UCSD-AML1 (cell line): ENCODE data around the gene RIPOR3.
"Not testable (repeated sequence)": the region's sequence is repeated elsewhere in the genome, so short reads cannot be mapped to it uniquely, and the experiment has no call there.

Source experiments
- DNase-seq: peaks from one replicate; lab custom pipeline; 2025; ENCODE audit not compliant: unreplicated experiment; lab: John Stamatoyannopoulos, UW

The RIPOR3 gene

DNA sequence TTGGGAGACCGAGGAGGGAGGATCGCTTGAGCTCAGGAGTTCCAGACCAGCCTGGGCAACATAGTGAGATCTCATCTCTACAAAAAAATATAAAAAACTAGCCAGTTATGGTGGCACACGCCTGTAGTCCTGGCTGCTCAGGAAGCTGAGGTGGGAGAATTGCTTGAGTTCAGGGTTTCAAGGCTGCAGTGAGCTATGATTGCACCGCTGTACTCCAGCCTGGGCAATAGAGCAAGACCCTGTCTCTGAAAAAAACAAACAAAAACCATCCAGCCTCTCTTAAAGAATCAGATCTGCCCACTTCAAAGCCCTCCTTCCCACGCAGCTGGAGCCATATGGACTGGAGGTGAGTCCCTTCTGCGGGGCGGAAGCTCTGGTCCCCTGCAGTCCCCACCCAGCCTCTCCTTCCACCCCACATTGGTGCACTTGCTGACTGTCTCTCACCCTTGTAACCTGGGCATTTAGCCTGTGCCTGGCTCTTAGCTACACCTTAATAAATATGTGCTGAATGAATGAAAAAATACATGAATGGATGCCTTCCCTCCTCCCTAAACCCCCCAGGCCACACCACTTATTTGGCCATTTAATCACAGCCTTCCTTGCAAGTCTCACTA, 32.9 kb upstream of the RIPOR3 start:
- DNase-seq, result no peak

DNA sequence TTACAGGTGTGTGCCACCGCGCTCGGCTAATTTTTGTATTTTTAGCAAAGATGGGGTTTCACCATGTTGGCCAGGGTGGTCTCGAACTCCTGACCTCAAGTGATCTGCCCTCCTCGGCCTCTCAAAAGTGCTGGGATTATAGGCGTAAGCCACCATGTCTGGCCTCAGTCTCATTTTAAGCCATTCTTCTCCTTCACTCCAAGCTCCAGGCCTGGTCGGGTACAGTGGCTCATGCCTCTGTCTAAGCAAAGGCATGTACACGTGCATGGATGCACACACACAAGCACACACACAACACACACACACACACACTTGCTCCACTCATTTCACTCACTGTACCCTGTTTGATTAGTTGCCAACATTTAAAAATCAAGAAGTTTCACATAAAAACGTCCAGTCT, 32.3 kb upstream of the RIPOR3 start:
- no peak for DNase-seq

DNA sequence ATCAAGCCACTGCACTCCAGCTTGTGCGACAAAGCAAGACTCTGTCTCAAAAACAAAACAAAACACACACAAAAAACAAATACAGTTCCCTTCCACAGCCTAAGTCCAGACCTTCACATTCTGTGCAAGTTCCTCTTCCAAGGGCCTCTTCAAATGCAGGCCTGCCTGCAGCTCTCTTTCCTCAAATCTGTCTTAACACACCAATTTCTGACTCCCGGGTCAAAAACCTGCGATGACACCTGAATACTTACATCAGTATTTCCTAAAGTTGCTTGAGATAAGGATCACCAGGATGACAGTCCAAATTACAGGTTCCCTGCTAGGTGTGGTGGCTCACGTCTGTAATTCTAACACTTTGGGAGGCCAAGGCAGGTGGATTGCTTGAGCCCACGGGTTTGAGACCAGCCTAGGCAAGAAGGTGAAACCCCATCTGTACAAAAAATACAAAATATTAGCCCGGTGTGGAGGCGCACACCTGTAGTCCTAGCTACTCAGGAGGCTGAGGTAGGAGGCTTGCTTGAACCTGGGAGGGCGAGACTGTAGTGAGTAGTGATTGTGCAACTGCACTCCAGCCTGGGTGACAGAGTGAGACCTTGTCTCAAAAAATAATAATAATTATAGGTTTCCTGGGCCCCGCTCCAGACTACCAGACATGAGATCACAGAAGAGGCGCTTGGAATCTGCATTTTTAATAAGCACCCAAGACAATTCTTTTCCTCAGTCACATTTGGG, 31.2 kb upstream of the RIPOR3 start:
- no peak for DNase-seq

DNA sequence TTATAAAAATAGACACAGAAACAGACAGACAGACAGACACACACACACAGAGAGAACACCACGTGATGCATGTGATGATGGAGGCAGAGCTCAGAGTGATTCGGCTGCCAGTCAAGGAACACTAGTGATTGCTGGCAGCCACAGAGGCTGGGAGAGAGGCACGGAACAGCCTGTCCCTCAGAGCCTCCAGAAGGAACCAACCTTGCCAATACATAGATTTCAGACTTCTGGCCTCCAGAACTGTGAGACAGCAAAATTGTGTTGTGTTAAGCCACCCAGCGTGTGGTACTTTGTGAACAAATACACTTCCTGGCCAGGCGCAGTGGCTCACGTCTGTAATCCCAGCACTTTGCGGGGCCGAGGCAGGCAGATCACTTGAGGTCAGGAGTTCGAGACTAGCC, 30.5 kb upstream of the RIPOR3 start:
- DNase-seq, result no peak

DNA sequence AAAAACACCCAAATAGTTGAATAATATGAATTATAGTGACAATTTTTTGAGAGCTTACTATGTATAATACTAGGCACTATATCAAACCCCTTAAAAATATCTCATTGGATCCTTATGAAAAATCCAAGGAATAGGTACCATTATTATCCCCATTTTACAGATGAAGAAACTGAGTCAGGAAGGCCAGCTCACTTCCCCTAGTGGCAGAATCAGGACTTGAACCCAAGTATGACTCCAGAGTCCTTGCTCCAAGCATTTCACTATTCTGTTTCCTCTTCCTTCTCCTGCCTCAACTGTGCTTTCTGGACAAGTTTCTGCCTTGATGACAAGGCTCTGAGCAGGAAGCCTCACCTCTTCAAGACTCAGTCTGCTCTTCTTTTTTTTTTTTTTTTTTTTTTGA, 29.2 kb upstream of the RIPOR3 start:
- DNase-seq, result no peak

DNA sequence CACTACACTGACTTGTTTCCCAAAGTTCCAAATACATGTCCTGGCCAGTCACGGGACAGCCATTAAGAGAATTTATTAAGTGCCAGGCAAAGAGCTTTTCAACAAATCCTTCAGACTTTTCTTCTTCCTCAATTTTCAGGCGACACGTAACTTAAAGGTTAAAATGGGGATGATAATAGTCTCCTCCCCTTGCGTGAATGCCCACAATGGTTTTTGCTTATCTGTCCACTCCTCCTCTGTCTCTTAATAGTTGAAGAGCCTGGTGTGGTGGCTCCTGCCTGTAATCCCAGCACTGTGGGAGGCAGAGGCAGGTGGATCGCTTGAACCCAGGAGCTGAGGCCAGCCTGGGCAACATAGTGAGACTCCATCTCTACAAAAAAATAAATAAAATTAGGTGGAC, 28.7 kb upstream of the RIPOR3 start:
- no peak for DNase-seq

DNA sequence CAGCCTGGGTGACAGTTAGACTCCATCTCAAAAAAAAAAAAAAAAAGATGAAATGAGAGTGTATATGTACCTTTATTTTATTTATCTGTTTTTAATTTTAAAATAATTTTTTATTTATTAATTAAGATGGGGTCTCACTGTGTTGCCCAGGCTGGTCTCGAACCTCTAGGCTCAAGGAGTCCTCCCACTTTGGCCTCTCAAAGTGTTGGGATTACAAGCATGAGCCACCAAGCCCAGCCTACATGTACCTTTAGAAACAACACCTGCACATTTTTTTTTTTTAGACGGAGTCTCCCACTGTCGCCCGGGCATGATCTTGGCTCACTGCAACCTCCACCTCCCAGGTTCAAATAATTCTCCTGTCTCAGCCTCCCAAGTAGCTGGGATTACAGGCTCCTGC, 28.0 kb upstream of the RIPOR3 start:
- DNase-seq, result no peak

DNA sequence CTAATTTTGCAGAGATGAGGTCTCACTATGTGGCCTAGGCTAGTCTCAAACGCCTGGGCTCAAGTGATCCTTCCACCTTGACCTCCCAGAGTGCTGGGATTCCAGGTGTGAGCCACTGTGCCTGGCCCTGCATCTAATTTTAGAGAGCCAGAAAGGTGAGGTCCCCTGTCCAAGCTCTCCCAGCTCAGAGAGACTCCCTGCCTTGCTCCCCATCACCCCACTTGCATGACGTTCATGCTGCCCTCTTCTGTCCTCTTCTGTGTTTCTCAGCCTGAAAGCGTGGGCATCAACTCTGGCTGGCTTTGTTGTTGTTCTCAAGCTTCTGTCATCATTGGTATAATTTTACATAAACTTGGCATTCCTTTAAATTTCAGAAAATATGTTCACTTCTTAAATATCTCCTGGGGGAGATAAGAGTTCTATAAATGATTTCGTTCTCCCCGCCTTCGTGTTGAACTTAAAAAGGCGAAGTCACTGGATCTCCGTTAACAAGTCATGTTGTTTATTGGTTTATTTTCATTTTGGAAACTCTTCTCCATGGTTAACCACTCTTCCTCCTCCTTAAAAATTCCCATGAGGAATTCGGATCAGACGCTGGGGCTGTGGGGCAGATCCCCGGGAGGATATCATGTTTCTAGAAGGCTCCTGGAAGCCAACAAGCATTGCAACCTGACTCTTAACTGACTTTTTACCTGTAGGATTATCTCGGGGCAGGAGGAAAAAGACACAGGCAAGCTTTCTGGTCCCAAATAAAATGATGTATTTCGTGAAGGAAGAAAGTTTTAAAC, 26.8 kb upstream of the RIPOR3 start:
- DNase-seq, result no peak

DNA sequence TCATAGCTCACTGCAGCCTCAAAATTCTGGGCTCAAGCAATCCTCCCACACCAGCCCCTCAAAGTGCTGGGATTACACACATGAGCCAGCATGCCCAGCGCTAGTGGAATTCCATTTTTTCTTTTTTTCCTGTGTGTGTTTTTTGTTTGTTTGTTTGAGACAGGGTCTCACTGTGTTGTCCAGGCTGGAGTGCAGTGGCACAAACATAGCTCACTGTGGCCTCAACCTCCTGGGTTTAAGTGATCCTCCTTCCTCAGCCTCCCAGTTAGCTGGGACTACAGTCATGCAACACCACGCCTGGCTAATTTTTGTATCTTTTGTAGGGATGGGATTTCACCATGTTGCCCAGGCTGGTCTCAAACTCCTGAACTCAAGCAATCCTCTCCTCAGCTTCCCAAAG, 26.0 kb upstream of the RIPOR3 start:
- no peak for DNase-seq

DNA sequence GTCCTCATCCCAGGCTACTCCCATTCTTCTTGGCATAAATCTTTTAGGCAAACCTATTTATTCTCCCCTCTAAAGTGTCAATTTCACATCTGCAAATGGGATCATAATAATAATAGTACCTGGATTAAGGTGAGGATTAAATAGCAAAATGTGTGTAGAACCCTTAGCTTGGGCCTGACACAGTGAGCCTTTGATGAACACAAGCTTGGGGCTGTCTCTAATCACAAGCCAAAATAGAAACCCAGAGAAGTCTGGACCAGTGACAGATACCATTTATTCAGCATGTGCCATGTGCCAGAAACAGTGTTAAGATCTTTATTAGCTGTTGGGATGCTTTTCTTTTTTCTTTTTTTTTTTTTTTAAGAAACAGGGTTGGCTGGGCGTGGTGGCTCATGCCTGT, 25.2 kb upstream of the RIPOR3 start:
- DNase-seq, result no peak

DNA sequence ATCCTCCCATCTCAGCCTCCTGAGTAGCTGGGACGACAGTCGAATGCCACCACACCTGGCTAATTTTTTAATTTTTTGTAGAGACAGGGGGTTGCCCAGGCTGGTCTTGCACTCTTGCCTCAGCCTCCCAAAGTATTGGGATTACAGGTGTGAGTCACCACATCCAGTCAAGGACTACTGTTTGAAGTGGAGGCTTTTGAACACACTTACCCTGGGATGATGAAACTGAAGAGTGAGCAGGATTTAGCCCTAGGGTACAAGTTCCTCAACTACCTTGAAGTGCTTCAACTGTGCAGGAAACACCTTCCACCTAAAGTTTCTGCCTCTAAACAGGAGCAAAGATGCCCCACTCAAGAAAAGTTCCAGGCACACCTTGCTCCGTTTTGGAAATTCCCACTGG, 24.4 kb upstream of the RIPOR3 start:
- no peak for DNase-seq

DNA sequence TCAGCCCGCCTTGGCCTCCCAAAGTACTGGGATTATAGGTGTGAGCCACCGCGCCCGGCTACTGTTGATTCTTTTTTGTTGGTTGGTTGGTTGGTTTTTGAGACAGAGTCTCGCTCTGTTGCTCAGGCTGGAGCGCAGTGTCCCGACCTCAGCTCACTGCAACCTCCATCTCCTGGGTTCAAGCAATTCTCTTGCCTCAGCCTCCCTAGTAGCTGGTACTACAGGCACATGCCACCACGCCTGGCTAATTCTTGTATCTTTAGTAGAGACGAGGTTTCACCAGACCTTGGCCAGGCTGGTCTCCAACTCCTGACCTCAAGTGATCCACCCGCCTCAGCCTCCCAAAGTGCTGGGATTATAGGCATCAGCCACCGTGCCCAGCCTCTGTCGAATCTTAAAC, 23.1 kb upstream of the RIPOR3 start:
- DNase-seq, result not testable (repeated sequence)

DNA sequence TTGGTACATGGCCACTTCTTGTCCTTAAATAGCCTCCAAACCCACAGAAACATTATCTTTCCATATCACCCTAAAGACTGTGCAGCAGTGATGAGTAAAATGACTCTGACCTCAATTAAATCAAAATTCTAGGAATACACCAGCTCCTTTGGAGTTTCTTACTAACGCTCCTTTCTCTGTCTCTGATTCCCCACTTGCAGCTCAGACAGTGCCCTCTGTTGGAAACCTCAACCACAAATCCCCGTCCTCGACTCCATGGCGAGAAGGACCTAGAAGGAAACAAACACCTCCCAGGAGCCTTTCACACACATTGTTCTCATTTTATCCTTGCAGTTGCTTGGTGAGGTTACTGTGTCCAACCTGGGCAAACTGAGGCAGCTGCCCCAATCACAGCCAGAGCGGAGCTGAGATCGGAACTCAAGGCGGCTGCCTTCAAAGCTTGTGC, 22.3 kb upstream of the RIPOR3 start:
- no peak for DNase-seq

DNA sequence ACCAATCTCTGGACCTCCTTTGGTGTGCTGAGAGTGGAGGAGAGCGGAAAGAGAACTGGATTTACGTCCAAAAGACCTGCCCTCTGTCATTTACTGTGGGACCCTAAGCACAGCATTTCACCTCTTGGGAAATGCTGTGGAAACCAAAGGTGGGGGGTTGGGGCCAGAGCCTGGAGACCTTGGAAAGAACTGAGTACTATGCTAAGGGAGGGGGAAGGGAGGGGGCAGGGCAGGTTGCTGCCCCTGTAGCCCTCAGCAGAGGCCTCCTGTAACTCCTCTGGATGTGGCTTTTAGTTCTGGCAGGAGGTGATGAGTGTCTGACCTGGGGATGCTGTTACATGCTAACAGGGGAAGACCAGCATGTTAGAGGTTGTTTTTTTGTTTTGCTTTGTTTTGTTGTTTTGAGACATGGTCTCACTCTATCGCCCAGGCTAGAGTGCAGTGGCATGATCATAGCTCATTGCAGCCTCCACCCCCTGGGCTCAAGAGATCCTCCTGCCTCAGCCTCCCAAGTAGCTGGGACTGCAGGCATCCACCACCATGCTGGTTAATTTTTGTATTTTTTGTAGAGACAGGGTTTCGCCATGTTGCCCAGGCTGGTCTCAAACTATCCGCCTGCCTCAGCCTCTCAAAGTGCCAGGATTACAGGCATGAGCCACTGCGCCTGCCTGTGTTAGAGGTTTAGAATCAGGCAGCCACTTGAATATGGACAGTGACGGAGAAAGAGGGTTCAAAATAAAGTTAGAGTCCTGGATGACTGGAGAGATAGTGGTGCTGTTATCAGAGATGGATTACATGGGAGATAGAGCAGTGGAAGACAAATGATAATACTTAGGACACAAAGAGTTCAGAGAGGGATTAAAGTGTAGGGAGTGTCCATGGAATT, 21.7 kb upstream of the RIPOR3 start:
- no peak for DNase-seq

DNA sequence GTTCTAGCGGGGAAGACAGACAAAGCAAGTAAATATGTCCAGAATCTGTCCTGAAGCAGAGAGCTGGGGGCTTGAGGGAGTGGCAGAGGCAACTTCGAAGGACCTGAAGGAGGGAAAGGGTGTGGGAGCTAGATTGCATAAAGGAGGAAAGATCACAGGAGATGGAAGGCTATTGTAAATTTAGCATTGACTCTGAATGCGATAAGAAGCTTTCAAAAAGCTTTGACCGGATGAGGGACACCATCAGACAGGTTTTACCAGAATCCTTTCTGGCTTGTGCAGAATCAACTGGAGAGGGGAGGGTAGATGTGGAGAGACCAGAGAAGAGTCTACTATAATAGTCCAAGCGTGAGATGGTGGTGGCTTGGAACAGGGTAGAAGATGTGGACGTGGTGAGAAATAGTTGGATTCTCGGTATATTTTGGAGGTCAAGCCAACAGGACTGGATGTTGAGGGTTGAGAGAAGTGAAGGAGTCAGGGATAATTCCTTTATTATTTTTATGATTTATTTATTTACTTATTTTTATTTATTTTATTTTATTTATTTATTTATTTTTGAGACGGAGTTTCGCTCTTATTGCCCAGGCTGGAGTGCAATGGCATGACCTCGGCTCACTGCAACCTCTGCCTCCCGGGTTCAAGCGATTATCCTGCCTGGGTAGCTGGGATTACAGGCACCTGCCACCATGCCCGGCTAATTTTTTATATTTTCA, 19.9 kb upstream of the RIPOR3 start:
- DNase-seq, result no peak

DNA sequence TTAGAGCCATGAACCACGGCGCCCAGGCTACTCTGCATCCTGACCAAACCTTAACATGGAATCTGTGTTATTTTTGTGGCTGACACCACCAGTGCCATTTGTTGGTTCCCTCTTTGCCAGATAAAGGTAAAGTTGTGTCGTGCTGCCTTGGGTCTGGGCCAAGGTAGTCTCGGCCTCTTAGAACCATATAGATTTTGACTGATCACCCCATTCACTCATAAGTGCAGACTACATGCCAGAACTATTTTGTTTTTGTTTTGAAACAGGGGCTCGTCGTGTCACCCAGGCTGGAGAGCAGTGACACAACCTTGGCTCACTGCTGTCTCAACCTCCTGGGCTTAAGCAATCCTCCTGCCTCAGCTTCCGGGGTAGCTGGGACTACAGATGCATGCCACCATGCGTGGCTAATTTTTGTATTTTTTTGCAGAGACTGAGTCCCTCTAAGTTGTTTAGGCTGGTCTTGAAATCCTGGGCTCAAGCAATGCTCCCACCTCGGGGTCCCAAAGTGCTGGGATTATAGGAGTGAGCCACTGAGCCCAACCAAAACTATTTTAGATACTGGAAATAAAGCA, 19.2 kb upstream of the RIPOR3 start:
- DNase-seq, result no peak

DNA sequence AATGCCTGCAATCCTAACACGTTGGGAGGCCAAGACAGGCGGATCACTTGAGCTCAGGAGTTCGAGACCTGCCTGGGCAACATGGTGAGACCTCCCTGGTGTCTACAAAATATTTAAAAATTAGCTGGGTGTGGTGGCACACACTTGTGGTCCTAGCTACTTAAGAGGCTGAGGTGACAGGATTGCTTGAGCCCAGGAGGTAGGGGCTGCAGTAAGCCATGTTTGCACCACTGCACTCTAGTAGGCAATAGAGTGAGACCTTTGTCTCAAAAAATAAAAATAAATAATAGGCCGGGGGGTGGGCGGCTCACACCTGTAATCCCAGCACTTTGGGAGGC, 18.3 kb upstream of the RIPOR3 start:
- no peak for DNase-seq

DNA sequence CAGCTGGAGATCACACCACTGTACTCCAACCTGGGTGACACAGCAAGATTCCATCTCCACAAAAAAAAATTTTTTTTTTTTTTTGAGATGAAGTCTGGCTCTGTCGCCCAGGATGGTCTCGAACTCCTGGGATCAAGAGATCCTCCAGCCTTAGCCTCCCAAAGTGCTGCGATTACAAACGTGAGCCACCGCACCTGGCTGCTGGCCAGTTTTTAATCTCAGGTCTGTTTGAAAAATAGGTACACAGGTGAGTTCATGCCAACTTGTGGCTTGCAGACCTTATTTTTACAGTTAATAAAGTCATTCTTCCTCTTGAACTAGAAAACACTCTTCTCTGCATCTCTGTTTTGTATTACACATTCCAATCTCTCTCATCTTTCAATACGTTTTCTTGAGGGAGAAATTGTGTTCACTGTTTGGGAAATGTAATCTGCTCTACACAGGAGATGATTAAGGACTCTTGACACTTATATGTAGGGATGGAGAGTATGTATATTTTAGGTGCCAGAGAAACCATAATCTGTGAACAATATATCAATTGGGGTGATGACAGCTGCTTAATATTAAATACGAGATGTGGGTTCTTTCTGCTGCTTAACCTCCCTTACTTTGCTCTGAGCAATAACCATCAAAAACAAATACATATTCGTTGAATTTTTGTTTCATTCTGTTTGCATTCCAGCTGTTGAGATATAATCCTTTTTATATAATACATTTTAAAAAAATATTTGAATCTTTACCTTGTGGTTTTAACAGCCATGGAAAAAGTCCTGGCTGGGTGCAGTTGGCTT, 17.7 kb upstream of the RIPOR3 start:
- no peak for DNase-seq

DNA sequence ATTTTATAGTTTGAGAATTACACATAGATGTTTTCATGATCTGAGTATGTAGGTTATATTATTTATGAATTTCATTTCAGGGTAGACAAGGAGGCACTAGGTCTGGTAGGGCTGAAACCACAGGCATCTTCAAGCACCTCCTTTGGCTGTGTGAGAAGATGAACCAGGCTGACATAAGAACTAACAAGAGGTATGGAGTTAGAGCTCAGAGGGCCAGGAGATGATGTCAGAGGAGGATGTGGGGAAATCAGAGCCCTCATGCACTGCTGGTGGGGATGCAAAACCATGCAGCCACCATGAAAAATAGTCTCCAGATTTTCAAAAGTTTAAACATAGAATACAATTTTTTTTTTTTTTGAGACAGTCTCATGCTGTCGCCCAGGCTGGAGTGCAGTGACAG, 13.6 kb upstream of the RIPOR3 start:
- DNase-seq, result no peak

DNA sequence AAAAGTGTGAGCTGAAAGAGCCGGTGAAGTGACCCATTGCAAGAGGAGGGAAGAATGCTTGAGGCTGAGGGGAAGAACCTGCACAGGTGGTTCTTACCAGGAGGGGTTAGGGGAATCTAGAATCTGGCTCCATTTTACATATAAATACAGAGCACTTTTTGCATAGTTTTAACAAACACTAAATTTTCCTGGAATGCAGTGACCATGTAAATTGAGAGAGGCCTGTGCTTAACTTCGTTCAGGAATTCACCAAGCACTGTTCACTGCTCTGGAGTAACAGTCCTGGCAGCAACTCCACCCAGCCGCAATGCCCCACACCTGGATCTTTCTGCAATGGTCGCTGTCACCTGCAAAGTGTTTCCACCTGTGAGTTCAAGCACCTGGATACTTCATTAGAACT, 13.2 kb upstream of the RIPOR3 start:
- no peak for DNase-seq
